GM19328 (cell line): Measurements from ENCODE around the gene KCNMB2.

Experiments
- ATAC-seq: cut with Tn5 transposase; IDR thresholded peaks from one replicate; pipeline ENCODE4 v1.9.1; 2021; ENCODE audit warnings: mild to moderate bottlenecking, moderate library complexity; ENCODE audit not compliant: unreplicated experiment

The KCNMB2 gene

DNA sequence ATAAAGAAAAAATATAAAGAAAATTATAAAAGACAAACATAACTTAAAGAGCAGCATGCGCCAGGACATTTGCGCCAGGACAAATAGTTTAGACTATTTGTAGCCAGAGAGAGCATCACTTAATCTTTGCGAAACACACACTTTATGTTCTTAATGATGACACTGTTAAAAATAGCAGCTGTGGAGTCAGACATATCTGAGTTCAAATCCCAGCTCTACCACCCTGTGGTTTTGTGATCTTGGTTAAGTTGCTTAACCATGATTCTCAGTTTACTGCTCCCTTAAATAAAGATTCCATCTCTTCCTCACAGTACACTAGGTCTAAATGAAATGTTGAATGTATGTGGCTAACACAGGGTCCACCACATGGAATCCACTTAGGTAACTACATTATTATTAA, 31.4 kb downstream of the KCNMB2 start:
- ATAC-seq, result no peak

DNA sequence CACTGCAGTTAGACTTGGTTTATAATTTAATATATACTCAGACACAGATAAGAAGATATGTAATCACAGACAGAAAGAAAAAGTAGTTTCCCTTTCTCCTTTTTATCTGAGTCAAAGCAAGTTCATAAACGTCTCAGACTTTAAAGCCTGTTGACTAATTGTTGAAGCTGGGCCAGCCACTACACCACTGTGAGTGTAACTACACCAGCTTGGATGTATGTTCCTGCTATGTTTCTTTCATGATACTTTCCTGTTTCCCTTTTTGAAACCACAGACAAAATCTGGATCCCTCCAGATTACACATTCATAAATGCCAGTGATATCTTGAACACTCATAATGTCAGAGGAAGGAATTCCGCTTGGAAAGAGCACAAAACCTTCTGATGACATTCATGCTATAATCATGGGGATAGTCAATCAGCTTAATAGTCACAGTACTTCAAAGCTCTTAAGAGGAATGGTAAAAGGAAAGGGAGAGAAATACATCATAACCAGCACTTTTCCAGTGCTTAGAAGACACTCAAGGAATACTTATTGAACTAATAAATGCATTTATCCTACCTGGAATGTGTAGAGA, 32.0 kb downstream of the KCNMB2 start:
- no peak for ATAC-seq

DNA sequence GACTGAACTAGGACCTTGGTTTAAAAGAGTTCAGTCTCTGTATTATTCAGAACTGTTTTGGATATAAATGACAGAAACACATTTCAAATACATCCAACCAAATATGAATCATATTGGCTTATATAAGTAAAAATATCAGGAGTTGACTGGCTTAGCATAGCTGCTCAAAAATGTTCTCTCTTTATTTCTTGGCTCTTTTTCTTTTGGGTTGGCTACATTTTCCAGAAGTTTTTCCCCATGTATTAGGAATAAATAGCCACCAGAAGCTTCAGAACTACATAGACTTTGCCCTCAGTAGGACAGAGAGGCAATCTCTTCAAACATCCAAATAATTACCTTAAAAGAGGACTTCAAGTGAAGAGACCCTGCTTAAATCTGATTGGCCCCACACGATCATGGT, 32.7 kb downstream of the KCNMB2 start:
- no peak for ATAC-seq

DNA sequence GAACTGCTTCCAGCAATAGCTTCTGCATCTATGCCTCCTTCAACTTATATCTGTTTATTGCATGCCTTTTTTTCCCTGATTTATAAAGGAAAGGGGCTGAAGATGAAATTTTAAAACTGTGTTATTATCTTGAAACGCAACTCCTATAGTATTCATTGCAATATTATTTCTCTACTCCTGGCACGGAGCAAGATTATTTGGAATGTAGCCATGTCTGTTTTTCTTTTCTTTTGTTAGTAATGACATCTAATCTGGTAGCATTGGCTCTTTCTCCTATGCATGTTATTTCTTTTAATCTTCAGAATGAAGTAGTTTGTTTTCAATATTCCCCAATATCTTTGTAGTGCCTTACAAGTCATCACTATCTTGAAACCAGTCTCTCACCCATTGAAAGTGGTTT, 33.6 kb downstream of the KCNMB2 start:
- ATAC-seq, result no peak

DNA sequence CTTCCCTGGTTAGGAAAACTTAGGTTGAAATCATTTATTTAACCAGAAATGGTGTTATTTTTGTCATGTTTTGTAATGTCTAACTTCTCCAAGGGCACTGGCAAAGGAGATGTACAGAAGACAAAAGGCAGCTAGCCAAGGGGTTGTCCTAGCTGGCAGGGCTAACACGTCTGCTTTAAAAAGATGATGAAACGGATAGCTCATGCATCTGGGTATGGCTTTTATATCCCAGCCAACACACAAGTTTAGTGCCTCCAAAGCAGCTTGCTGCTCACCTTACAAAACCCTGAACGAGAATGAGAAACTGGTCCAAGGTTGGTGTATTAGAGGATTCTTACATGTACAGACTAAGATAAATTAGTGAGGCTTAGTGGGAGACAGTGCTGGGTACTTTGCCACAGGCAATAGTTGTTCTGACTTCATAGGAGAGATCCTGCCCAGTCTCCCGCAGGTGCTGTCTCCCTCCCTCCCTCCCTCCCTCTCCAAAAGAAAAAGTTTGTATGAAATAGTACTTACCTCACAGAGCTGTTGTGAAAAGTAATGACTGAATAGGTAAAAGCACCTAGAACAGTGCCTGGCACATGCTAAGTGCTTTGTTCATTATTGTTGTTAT, 47.8 kb downstream of the KCNMB2 start:
- no peak for ATAC-seq

DNA sequence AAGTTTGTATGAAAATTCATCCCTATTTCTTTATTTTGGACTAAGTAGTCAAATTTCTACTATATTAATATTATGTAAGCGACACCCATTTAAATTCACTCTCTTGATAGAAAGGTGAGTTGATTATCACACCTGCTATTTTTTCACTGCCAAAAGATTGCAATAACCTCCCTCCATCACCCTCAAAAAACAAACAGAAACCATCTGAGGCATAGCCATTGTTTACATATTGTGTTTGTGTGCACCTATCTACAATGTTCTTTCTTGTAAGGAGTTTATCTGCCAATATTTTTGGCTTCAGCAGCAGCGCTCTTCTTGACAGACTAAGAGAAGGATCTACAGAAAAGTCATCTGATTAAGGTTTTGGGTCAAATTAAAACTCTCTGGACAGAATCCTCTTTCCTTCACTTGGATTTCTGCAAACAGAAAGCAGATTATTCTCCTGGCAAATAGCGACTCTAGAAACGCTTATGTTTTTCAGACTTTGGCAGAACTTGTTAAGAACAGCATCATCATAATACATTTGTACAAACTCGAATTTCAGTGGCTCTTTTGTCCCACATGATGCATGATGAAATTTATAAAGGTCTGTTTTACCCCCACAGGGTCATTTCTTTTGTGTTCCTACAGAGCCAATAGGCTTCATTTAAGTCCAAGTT, 48.6 kb downstream of the KCNMB2 start:
- ATAC-seq, result no peak

DNA sequence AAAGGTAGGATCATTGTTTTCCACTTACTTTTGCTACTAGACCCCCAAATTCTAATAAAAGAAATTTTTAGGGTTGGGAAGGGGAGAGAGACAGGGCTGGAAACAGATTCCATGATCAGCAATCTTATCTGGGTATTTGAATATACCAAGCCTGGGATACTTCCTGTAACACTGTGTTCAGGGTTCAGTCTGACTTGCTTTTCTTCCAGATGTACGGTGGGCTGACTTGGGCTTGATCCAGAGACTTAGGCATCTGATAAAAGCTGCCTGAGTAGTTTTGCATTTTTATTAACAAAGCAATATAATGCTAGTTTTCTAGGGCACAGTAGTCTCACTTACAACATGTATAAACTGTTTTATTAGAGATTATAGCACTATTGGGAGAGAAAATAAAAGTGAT, 49.2 kb downstream of the KCNMB2 start:
- no peak for ATAC-seq

DNA sequence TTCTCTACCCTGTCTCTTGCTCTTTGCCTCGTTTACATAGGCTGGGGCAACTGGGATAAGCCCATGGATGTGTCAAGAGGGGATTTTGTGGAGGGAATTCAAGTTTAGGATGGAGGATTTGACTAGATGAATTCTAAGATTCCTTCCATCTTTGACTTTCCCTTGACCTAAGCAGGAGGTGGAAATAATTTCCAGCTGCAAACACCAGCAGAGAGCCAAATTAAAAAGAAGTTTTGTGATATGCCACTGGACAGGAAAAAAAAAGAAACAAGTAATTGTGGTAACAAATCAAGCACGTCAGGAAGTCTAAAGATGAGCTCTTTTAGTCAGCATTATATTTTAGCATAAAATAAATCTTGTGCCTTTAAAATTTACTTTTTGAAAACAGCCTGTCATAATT, 49.8 kb downstream of the KCNMB2 start:
- no peak for ATAC-seq

DNA sequence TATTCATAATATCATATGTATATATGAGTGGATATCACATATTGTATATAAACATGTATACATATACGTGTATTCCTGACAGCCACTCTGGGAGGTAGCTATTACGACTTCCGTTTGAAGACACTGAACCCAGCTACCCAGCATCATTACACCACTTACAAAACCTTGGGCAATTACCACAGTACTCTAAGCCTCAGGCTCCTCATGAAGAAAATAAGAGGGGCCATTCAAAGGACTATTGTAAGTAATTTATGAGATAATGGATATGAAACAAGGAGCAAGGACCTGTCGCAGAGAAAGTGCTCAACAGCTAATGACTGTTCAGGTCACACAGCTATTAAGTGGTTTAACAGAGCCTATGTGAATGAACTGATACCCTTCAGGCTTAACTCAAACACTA, 52.4 kb downstream of the KCNMB2 start:
- no peak for ATAC-seq

DNA sequence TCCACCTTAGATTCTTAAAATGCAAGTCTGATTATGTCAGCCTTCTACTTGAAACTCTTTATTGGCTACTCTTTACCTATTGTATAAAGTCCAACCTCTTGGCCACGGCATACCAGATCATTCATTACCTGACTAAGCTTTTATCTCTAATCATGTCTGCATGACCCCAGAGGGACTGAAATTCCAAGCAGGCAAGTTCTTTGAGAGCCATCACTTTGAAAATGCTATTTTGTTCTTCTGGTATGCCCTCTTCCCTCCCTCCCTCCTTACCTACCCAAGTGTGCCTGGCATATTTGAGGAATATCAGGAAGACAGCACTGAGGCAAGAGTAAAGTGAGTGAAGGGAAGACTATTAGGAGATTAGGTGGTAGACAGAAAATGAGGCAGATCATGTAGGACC, 57.5 kb downstream of the KCNMB2 start:
- ATAC-seq, result no peak

DNA sequence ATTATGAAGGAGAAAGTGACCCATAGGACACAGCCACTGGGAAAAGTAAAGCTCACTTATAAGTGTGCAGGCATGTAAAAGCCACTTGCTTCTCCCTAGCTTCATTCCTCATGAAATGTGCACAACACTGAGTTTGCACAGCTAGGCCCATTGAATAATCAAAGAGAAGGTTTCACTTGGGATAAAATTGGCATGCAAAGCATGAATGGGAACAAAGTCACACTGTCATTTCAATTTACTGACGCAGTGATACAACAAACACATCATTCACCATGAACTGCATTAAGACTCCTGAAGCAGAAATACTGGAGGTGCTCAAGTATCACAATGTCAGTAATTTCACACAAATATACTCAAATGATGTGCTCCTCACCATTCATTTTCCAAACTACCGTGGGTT, 61.1 kb downstream of the KCNMB2 start:
- ATAC-seq, result no peak

DNA sequence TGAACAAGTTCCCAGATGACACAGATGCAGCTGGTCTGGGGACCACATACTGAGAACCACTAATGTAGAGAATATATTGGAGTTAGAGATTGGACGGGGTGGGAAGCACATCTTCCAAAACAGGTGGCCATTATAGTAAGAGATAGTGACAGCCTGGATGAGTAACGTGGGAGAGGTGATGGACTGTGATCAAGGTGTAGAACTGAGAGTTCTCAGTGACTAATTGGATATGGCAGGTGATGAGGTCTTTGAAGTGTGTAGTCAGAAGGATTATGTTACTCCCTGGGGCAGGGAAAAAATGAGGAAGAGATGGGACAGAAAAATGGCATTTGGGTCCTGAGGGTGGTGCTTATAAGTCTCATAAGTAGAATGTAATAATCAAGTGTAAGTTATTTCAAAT, 66.6 kb downstream of the KCNMB2 start:
- ATAC-seq, result no peak

DNA sequence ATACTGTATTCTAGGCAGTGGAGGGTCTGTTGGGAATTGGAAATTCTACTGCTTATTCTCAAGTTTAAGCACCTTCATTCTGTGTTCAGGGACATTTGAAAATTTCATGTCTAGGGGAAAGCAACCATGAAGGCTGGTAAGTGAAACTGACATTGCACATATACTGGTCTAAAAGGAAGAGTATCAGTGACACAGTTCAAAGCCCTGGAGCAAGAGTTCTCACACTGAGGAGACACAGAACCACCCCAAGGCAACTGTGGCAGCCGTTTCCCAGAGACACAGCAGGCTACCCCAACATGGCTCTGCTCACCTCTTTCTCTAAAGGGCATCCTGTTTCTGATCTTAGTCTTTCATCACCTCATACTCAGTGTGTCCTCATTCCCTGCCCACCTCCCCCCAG, 67.5 kb downstream of the KCNMB2 start:
- no peak for ATAC-seq

DNA sequence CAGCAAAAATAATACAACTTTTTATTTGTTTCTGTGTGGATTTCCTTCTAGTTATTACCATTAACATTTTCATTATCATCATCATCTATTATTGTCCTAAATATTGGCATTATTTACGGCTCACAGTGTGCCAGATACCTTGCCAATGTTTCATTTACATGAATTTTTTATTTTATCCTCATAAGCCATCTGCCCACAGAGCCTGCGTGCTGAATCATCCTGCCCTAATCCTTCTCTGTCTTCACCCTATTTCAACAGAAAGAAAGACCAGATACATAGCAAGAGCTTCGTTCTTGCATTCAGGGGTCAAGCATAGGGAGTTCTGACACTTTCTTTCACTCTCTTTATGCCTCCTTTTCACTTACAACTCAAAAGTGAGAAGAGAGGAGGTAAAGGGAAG, 82.0 kb downstream of the KCNMB2 start:
- no peak for ATAC-seq

DNA sequence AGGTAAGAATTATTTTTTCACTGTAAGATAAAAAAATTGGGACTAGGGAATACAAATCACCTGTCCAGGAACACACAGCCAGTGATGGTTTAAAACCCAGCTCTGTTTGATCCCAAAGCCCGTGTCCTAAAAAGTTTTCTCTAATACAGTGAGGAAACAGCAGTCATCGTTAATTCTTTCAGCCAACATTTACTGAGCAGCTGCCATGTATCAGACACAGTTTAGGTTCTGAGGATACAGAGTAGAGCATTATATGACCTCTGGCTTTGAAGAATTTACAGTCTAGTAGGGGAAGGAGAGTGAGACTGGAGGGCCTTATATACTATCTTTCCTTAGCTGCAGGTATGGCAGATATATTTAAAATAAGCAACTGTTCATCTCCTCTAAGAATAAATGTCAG, 82.7 kb downstream of the KCNMB2 start:
- no peak for ATAC-seq

DNA sequence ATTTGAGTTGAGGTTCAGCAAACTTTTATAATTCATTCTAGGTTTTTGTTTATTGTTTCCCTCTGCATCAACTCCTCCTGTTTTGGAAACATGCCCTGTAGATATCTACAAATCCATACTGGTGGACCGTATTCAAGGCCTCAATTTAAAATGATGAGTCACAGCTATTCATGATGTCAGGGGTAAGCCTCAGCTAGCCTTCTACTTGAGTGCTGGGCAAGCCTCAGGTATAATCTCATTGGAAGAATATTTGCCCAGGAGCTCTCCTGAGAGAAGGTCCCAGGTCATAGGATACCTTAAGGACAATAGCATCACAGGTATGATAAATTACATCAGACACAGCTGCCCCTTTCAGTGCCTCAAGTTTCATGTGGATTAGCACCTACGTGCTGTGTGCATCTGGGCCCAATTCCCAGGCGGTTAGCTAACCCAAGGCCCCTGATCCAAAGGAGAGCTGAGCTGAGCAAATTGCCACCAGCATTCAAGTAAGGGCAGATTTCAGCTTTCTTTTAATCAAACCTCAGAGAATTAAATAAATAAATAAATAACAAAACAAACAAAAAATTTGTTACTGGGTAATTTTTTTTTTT, 87.5 kb downstream of the KCNMB2 start:
- ATAC-seq, result no peak

DNA sequence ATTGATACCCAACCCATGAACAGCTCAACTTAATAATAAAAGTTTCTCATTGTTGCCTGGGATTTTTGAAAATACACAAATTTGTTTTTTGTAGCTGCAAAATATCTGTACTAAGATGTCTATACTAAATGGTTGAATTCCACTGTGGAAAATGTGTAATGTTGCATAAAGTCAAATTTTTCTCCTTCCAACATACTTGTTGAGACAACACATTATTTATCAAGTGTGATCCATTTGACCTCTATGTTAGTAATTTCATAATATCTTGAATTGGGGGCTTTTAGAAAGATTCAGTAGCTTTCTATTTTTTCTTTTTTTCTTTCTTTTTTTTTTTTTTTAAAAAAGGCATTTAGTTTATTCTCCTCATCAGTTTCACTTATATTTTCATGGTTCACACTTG, 88.0 kb downstream of the KCNMB2 start:
- no peak for ATAC-seq

DNA sequence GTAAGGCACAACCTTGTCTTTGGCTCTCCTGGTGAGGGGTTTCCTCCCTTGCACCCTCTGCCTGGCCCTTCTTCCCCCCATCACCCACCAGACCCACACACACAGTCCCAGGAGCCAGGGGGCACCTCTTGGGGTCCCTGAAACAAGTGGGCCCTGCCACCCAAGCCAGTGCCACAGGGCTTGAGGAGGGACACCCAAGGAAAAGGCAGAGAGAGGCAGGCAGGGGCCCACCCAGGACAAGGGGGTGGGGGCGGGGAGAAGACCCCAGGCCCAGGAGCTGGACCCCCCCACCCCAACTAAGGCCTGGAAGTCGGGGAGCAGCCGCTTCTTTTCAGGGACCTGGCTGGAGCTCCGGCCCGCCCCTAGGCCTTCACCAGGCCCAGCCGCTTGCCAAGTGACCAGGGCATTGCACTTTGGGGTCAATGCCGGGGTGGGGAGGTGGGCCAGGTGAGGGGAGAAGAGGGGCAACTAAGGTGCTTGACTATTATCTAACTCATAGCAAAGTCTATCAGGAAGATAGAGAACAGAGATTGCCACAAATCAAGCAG, 88.9 kb downstream of the KCNMB2 start:
- ATAC-seq, result no peak

DNA sequence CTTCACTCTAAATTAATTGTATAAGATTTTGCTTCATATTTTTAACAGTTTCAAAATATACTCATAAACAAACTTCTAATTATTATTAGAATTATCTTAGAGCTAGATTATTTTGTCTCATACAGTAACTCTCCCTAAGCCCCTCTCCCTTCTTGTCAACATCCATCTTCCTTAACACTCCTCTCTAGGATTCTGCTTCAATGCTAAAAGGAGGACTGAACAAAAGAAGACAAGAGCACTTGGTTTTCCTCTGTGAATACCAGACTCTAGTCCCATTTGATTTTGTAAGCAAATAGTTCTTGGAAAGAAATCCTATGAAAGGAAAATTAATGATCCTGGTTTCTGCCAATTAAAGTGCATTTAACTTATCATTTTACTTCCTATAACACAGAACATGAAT, 91.8 kb downstream of the KCNMB2 start:
- ATAC-seq, result no peak

DNA sequence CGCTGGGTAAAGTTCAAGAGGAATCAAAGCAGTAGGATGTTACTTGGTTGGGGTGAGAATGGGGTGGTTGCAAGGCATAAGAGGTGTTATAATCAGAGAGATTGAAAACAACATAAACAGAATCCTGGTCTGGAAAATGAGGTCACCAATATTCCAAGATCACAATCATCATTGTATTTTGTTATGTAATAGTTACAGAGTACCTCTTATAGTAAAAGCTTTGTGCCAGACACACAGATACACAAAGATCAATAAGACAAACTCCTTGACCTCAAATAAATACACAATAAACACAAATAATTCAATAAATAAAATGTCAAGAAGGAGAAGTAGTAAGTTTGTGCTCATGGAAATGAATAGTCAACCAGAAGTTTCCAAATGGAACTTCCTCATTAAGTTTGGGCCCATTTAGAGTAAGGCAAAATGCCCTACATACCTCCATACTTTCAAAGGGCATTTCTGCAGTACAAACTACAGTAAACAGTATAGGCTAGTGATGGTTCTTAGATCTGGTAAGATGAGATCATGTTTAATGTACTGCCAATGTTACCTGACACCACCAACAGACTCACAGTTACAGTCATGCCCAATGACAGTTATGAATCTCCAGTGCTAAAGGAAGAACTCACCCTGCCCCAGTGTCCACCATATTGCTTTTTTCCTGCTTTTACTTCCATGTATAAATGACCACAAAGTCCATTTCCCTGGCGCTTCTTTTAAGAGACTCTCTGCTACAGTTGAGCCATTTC, 93.4 kb downstream of the KCNMB2 start:
- ATAC-seq, result no peak

DNA sequence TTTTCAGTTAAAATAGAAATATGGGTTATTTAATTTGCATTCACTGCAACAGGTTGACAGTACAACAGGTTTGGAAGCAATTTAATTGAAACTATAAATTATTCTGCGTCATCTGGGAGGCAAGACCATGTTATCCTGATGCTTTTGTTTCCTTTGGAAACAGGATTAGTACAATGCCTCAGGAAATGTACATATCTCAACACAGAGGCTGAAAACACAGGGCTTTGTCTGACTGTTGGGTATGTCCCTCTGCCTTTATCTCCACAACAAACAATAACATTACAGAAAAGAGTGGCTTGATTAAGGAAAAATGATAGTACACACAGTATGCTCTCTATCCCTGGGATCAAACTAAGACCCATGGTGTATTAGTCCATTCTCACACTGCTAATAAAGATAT, 95.7 kb downstream of the KCNMB2 start:
- no peak for ATAC-seq
